NCI-H748 (cell line): ENCODE results near the gene FAM168B.
"Not testable (repeated sequence)": the region's sequence is repeated elsewhere in the genome, so short reads cannot be mapped to it uniquely, and the experiment has no call there.

ENCODE experiments used
- DNase-seq: peaks from one replicate; lab custom pipeline; 2025; ENCODE audit not compliant: unreplicated experiment; lab: John Stamatoyannopoulos, UW

Gene FAM168B

DNA sequence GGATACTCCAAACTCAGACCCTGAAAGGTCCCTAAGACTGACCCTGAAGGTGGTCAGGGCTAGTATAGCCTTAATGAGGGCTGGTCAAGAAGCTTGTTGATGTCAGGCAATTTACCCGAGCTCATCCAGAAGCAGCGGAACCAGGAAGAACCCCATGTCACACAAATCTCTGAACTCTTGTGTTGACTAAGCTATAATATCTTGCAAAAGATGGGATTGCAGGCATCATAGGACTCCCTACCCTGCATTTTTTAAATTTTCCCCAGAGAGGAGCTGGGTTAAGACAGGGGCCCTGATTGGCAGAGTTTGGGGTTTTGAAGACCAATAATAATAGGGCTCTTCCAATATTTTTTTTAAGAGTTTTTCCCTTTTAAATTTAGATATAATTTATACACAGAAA is 9.9 kb upstream of the FAM168B start:
- no peak for DNase-seq

DNA sequence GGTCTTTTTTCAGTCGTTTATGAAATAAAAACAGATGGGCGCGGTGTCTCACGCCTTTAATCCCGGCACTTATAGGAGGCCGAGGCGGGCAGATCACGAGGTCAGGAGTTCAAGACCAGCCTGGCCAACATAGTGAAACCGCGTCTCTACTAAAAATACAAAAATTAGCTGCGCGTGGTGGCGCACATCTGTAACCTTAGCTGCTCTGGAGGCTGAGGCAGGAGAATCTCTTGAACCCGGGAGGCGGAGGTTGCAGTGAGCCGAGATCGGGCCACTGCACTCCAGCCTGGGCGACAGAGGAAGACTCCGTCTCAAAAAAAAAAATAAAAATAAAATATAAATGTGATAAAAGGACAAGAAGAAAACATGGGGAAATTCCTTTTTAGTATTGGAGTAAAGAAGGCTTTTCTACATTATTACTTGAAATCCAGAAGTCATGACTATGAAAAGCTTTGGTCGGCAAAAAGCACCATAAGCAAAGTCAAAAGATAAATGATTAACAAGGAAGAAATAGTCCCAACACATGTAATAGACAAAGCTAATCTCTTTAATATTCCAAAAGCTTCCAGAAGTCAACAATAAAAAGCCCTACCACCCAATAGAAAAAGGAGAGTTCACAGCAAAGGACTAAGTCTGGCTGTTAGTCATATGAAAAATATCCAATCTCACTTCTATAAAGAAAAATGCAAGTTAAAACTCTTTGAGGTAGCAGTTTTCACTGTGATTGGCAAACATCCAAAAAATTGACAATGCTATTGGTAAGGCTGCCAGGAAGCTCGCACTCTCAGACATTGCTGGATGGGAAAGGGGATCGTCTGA is 1.4 kb upstream of the FAM168B start:
- DNase-seq: peak; percentile 52

DNA sequence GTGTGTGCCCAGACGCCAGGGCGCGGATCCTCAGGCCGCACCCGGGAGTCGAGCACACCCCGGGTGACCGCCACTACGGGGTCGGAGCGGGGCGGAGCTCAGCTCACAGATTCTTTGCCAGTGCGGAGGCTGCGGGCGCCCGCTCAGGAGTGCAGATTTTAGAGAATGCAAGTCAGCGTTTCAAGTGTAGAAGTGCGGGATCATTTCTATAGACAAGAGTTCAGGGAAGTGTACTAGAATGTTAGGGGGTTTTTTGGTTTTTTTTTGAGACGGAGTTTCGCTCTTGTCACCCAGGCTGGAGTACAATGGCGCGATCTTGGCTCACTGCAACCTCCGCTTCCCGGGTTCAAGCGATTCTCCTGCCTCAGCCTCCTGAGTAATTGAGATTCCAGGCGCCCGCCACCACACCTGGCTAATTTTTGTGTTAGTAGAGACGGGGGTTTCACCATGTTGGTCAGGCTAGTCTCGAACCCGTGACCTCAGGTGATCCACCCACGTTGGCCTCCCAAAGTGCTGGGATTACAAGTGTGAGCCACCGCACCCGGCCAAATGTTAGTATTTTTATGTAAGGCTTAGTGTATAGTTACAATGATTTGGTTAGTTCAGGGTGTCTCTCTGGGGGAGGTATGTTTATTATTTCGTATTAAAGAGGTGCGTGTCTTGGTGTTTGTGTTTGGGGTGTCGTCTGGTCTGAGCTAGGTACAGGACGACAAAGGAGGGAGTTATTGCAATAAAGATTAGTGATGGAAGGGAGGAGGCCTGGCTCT is 619 bp upstream of the FAM168B start:
- peak; percentile 75 for DNase-seq

GRCh38 chr2:131092458-131093005 is 728 bp downstream of the FAM168B start:
- no peak for DNase-seq

GRCh38 chr2:131085646-131086045 is 7.6 kb downstream of the FAM168B start:
- DNase-seq: no peak

- no peak for DNase-seq
These were observed 12.1 kb downstream of the FAM168B start for GRCh38 chr2:131081190-131081589.

DNA sequence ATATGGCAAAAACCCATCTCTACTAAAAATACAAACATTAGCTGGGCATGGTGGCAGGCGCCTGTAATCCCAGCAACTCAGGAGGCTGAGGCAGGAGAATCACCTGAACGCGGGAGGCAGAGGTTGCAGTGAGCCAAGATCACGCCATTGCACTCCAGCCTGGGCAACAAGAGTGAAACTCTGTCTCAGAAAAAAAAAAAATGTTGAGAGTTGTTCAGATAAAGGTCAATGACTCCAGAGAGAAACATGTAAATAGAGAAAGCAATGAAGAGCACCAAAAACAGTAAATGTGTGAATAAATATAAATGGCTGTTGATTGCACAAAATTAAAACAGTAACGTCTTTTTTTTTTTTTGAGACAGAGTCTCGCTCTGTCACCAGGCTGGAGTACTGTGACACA is 13.3 kb downstream of the FAM168B start:
- not testable (repeated sequence) for DNase-seq

DNA sequence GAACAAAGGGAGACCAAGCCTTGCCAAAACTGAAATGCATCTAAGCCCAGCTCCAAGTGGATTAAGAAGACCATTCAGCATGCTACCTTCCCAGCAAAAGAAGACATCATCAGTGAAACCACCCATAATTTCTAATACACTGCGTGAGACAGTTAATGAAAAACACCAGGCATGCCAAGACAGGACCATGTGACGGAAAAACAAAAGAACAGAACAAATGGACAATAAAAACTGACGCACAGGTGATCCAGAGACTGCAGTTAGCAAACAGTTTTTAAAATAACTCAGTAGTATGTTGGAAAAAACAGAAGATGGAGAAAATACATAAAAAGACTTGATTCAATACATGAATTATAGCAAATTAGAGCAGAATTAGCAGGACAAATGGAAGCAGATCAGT is 15.3 kb downstream of the FAM168B start:
- DNase-seq: no peak

DNA sequence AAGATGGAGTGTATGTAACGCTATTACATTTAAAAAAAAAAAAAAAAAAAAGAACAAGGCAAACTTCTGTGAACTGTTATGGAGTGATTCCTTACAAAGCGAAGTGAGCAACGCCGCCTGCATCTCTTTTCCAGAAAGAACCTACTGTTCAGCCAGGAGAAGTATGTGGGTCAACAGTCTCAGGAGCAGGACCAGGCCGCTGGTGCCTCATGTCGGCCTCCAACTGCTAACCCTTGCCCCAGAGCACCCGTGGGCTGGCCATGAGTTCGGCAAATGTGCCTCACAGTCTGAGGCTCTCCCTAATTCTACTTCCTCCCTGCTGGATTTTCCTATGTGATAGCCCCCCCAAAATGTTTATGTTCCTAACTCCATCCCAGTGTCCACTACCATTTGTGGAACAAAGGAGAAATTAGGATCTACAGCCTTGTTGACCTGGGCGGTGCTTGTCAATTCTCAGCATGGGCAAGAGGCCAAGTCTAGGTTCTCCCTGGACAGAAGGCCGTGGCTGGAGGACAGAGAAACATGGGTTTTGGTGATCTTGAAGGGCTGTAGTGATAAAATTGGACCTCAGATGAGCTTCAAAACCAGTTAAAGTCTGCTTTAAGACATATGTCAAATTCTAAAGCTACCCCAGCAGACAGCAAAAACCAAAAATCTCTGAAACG is 15.9 kb downstream of the FAM168B start:
- no peak for DNase-seq

DNA sequence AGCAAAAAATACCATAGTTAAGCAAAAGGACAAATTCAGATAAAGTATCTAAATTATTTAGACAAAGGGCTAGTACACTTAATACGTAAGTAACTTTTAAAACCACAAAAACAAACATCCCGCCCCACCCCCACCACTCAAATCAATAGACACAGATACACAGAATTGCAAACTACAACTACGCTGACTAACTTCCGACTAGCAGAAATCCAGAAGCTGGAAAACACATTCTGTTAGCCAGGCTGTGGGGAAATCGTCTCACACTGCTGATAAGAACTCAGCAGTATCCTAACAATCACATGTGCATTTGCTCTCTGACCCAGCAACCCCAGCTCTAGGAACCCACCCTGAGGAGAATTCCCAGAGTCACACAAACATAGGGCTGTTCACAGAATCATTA is 16.6 kb downstream of the FAM168B start:
- DNase-seq: no peak

- DNase-seq: not testable (repeated sequence)
These were observed 17.7 kb downstream of the FAM168B start for GRCh38 chr2:131075578-131075977.

GRCh38 chr2:131068172-131068571 is 25.1 kb downstream of the FAM168B start:
- DNase-seq: not testable (repeated sequence)

DNA sequence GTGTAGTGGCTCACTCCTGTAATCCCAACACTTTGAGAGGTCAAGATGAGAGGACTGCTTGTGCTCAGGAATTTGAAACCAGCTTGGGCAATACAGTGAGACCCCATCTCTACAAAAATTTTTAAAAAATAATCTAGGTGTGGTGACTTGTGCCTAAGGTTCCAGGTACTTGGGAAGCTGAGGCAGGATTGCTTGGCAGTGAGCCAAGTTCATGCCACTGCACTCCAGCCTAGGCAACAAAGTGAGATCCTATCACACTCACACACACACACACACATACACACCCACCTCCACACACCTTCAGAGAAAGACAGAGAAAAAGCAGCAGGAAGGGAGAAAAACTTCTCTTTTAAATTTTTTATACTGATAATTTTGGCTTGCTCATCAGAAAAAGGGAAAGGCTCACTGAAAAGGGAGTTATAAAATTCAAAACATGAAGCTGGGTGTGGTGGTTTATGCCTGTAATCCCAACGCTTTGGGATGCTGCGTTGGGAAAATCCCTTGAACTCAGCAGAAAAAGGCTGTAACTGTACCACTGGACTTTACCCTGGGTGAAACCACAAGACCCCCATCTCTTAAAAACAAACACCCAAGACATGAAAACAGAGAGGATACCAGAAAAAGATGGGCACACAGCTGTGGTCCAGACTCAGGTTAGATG is 25.7 kb downstream of the FAM168B start:
- DNase-seq: no peak

DNA sequence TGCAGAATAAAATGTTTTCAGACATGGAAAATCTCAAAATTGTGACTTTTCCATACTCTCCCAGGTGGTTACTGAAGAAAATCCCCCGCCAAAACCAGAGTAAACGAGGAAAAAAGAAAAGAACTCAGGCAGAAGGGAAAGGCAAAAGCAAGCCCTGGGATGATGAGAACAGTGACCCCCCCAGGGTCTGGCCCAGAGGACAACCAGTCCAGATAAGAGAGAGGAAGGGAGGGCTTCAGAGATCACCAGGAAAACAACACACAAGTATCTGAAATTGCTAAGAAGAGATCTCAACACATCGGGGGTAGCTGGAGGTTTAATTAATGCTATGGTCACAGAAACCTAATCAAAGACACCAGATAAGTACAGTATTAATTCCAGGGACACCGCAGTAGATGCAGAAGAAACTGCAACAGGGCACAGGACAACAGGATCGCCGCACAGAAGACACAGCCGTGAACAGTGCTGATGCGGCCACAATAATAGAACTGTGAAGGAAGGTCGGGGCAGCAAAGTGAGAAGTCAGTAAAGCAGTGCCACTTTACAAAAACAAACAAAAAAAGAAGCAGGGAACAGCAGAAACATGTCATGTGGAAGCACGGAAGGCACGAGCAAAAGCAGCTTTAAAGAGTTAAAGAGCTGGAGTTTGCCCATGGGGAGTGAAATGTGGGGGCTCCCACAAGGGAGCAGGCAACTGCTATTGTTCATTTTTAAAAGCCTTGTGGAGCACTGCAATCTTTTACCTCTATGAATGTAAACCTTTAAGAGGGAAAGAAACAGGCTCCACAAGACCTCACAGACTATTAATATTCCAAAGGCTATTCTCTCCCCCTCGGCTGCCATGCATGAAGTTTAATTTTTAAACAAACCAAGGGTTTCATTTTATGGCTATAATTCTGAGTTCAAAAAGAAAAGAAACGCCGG is 28.4 kb downstream of the FAM168B start:
- no peak for DNase-seq

DNA sequence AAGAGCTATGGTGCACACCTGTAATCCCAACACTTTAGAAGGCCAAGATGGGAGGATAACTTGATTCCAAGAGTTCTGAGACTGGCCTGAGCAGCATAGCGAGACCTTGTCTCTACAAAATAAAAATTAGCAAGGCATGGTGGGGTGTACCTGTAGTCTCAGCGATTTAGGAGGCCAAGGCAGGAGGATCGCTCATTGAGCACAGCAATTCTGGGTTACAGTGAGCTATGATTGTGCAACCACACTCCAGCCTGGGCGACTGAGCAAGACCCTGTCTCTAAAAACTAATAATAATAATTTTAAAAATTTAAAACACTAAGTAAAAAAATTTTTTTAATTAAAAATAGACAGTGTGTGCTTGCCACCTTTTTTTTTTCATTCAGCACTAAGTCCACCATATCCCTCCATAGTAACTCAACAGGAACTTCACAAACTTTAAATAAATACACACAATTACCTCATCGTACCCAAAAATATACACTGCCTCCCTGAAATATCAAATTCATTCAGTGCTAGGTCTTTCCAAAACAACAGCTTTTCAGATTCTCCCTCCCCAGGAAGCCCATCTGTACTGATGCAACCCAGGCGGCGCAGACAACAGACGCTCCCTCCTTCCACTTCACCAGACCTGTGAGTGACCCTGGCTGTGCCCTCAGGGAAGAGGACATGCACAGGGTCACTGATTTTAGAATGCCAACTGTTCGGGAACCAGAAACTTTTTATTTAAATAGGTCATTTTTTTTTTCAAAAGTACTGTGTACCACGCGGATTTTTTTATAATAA is 29.6 kb downstream of the FAM168B start:
- no peak for DNase-seq

GRCh38 chr2:131058920-131059319 is 34.3 kb downstream of the FAM168B start:
- DNase-seq: no peak

DNA sequence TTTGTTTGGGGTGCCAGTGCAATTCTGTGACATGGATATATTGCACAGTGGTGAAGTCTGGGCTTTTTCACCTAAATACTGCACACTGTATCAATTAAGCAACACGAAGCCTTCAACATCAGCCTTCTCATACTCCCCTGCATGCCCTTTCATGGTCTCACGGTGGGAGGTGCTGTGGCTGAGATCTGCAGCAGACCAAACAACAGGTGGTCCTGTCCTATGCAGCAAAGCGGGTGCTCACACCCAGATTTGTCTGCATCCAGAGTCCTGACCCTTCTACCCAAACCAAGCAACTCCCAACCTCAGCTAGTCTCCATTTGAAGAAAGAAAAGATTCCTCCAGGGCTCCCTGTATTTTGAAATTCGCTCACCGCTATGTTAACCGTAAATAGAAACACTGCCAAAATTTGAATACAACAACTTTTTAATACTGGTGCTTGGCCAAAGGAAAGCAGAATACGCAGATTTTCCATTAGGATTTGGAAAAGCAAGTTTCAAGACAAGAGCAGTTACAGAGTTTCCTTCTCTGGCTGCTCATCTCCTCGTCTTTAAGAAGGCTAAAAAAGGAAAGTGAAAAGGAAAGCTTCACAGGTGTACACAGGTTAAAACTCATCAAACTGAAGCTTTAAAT is 34.9 kb downstream of the FAM168B start:
- DNase-seq: no peak

DNA sequence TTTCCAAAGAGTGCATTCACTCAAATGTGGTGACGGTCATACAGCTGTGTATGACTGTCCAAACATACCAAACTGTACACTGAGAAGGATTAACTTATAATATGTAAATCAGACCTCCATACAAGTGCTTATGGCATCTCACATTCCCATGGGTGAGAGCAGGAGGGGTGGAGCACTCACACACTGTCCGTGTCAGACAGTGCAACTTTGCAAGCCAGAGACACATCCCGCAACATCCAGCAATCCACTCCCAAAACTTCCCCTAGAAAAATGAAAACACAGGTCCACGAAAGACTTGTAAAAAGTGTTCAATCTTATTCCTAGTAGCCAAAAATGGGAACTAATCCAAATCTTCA is 36.4 kb downstream of the FAM168B start:
- DNase-seq: no peak
